Measurements from ENCODE around the gene ATF7. TPM values are rescaled to one million over a fixed set of nuclear protein-coding genes. Genes with fewer than 3 reads are reported as not detected.

The ATF7 gene
- polyA plus RNA-seq, 1 donor, result 54.4 TPM

GRCh38 chr12:53500142-53500775, 125.9 kb downstream of the ATF7 start:
- peak; percentile 43 for DNase-seq

GRCh38 chr12:53499266-53500141, 126.7 kb downstream of the ATF7 start, which contains the start of gene MAP3K12:
Gene MAP3K12, minus strand, starts transcription at chr12:53499458. Its CDS starts 12,067 bp downstream, at chr12:53487391.
- DNase-seq, result peak; percentile 79

- no peak for DNase-seq
Observed at GRCh38 chr12:53498235-53498630, 127.9 kb downstream of the ATF7 start.

GRCh38 chr12:53497461-53497860, 128.7 kb downstream of the ATF7 start:
- no peak for DNase-seq

- DNase-seq, result no peak
Observed at GRCh38 chr12:53496752-53497032, 129.5 kb downstream of the ATF7 start.

GRCh38 chr12:53495903-53496751, 130.1 kb downstream of the ATF7 start:
- DNase-seq, result peak; percentile 74

GRCh38 chr12:53493610-53494391, 132.4 kb downstream of the ATF7 start:
- no peak for DNase-seq

- DNase-seq, result peak; percentile 96
Observed at GRCh38 chr12:53492830-53493609, 133.2 kb downstream of the ATF7 start.

- DNase-seq, result no peak
Observed at GRCh38 chr12:53492188-53492587, 134.0 kb downstream of the ATF7 start.

GRCh38 chr12:53489242-53489864, 136.8 kb downstream of the ATF7 start:
- no peak for DNase-seq

- DNase-seq, result no peak
Observed at GRCh38 chr12:53486736-53487487, 139.3 kb downstream of the ATF7 start.

- no peak for DNase-seq
Observed at GRCh38 chr12:53485955-53486735, 140.0 kb downstream of the ATF7 start.

GRCh38 chr12:53484686-53485575, 141.3 kb downstream of the ATF7 start:
- no peak for DNase-seq

- no peak for DNase-seq
Observed at GRCh38 chr12:53483979-53484377, 142.2 kb downstream of the ATF7 start.

GRCh38 chr12:53483225-53483978, 142.8 kb downstream of the ATF7 start:
- no peak for DNase-seq

GRCh38 chr12:53482626-53483168, 143.5 kb downstream of the ATF7 start:
- DNase-seq, result no peak

GRCh38 chr12:53481939-53482586, 144.1 kb downstream of the ATF7 start:
- no peak for DNase-seq

Measured in hindlimb muscle (tissue), 1 donor.